T-helper 9 cell (primary cell): ENCODE measurements around the gene KIF13A.
"Not testable (repeated sequence)": the region's sequence is repeated elsewhere in the genome, so short reads cannot be mapped to it uniquely, and the experiment has no call there.

ENCODE experiments used
- DNase-seq: peaks from one replicate; pipeline ENCODE4 v3.0.0-alpha.2; 2020

Gene KIF13A

DNA sequence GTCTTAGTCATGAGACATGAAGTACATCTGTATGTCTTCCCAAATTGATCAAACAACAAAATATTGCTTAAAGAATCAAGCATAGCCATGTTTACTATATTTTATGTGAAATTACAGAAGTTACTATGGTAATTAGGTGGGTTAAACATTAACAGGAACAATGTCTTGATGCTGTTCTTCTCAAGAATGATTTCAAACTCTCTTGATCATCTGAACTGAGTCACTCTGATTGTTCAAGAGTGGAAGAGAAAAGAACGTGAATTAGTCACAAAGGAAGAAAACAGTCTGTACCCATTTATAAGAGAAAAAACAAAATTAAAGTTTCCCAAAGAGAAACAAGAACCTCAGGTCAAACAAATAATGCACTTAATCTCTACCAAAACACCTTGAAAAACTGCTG is 218.6 kb downstream of the KIF13A start:
- DNase-seq, result no peak

DNA sequence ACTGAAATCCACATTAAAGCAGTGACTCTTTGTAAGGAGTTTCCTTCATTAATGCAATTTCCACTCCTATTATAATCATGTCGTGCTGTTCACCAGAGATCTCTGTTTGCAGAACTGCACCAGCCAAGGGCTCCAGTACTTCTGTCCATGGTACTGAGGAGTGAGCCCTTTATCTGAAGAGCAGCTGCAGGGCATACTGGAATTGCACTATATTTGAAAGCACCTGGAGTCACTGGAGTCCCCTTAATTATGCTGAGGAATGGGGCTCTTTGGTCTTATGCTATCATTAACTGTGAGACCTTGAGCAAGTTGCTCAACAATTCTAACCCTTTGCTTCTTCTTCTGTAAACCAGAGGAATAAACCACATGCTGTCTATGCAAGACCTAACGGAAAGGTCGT is 219.0 kb downstream of the KIF13A start:
- no peak for DNase-seq

DNA sequence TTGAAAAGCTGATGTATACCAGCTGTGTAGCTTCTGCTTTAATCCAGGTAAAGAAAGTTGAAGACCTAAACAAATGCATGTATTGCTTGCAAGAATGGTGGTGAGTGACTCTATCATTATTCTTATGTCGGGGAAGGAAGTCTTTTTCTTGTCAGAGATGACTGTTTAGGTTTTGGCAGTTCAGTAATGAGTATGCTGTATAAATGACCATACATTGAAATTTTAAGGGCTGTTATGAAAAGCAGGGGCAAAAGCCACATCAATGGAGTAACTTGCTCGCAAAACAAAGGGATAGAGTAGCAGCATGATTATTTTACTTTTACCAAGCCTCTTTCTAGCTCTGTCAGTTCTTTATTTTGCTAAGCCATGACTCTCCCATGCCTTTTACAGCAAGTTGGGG is 224.8 kb downstream of the KIF13A start:
- no peak for DNase-seq

- DNase-seq, result no peak
These were observed 229.3 kb downstream of the KIF13A start for GRCh38 chr6:17758119-17758518.

DNA sequence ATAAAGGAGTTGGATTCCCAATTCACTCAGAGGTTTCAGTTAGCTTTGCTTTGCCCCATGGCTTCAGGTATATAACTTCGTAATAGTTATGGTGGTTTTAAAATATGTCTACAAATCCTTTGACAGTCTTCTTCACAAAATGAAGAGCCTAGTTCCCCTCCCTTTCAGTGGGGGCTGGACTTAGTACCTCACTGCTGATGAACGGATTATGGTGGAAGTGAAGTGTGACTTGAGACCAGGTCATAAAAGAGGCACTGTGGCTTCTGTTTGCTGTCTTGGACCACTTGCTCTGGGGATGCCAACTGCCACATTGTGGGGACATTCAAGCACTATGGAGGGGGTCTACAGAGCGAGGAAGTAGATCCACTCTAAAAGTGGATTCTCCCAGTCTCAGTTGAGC is 233.2 kb downstream of the KIF13A start:
- DNase-seq, result no peak

- not testable (repeated sequence) for DNase-seq
These were observed 242.1 kb downstream of the KIF13A start for GRCh38 chr6:17745324-17745723.

GRCh38 chr6:17744757-17745308 is 242.6 kb downstream of the KIF13A start:
- DNase-seq, result not testable (repeated sequence)

- DNase-seq, result no peak
These were observed 243.2 kb downstream of the KIF13A start for GRCh38 chr6:17744019-17744756.

- no peak for DNase-seq
These were observed 245.9 kb downstream of the KIF13A start for GRCh38 chr6:17741507-17741906.

- DNase-seq, result no peak
These were observed 246.7 kb downstream of the KIF13A start for GRCh38 chr6:17740559-17741220.

GRCh38 chr6:17737704-17738252 is 249.7 kb downstream of the KIF13A start:
- no peak for DNase-seq

GRCh38 chr6:17735311-17735710 is 252.1 kb downstream of the KIF13A start:
- not testable (repeated sequence) for DNase-seq

- no peak for DNase-seq
These were observed 257.2 kb downstream of the KIF13A start for GRCh38 chr6:17730078-17730704.

DNA sequence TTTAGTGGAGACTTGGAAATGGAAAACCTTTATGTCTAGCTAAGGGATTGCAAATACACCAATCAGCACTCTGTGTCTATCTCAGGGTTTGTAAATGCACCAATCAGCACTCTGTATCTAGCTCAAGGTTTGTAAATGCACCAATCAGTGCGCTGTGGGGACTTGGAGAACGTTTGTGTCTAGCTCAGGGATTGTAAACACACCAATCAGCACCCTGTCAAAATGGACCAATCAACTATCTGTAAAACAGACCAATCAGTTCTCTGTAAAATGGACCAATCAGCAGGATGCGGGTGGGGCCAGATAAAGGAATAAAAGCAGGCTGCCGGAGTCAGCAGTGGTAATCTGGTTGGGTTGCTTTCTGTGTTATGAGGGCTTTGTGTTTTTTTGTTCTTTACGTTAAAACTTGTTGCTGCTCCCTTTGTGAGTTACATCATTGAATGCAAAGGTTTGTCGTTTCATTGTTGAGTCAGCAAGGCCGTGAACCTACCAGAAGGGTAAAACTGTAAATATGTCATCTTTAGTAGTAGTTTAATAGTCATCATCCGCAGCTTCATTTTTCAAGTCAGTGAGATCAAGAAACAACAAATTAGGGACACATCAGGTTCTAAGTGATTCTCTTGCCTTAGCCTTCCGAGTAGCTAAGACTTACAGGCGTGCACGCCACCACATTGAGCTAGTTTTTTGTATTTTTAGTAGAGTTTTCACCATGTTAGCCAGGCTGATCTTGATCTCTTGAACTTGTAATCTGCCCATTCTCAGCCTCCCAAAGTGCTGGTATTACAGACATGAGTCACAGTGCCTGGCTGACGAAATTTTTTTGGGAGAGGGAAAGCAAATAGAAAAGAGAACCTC is 258.0 kb downstream of the KIF13A start:
- DNase-seq, result no peak

- DNase-seq, result no peak
These were observed 258.7 kb downstream of the KIF13A start for GRCh38 chr6:17728551-17729222.

- no peak for DNase-seq
These were observed 262.4 kb downstream of the KIF13A start for GRCh38 chr6:17725083-17725482.

DNA sequence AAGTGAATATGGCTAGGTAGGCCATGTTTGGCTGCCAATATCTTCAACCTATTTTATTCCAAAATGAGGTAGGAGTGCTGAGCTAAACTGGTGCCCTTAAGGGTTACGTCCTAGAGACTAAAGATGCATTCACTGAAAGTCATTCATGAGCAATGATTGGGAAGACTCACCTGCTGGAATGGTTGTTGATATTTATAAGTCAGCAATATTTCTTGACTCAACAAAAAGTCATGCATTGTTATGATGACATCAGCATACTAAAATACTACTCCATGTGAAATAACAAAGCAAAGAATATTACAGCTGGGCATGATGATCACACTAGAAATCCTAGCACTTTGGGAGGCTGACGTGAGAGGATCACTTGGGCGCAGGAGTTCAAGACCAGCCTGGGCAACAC is 263.1 kb downstream of the KIF13A start:
- DNase-seq, result no peak

GRCh38 chr6:17721671-17722070 is 265.8 kb downstream of the KIF13A start:
- no peak for DNase-seq

GRCh38 chr6:17719323-17720041 is 268.0 kb downstream of the KIF13A start:
- DNase-seq, result no peak

DNA sequence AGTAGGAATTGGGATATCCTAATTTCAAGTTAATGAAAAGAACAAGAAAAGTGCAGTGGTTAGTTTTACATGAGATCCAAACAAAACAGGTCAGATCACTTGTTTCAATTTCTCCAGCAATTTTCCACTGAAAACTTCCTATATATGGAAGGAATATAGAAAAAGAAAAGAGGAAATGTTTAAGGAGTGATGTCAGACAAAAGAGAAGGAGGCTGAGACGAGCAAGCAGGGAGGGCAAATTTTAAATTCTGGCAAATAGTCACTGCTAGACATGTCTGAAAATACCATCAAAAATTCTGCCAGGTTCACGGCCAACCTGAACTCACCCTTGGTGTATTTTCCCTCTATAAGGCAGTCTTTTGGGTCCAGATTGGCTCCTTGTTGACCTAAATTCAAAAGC is 271.2 kb downstream of the KIF13A start:
- no peak for DNase-seq
